Large intestine (tissue), 3 donors: ENCODE results near the gene COA1. TPM values are rescaled to one million over a fixed set of nuclear protein-coding genes. Genes with fewer than 3 reads are reported as not detected.
A peak's percentile ranks its signal among the peaks of the same experiment; 100 is the strongest.

ENCODE experiments used
- DNase-seq, 2 donors: peaks; one replicate each; pipeline versions ENCODE4 v3.0.0 to v3.0.0-alpha.2; 2013
- H3K27ac ChIP-seq: one replicate; pipeline ENCODE4 v1.5.1; 2013; ENCODE audit warnings: low read length
- H3K27me3 ChIP-seq: 2 replicates; pipeline ENCODE4 v1.6.1; 2013; ENCODE audit warnings: low read length; ENCODE audit not compliant: control insufficient read depth, insufficient read depth
- H3K36me3 ChIP-seq: 2 replicates; pipeline ENCODE4 v1.6.1; 2013; ENCODE audit warnings: low read length; ENCODE audit not compliant: control insufficient read depth, insufficient read depth
- H3K4me1 ChIP-seq: one replicate; pipeline ENCODE4 v1.6.1; 2013; ENCODE audit warnings: low read length; ENCODE audit not compliant: control insufficient read depth, insufficient read depth
- H3K4me3 ChIP-seq: one replicate; pipeline ENCODE4 v1.5.1; 2013; ENCODE audit warnings: low read length
- H3K9me3 ChIP-seq: one replicate; pipeline ENCODE4 v1.6.1; 2013; ENCODE audit warnings: mild to moderate bottlenecking, low read depth, low read length, moderate library complexity; ENCODE audit not compliant: control insufficient read depth
- WGBS: methylation state at CpG from one replicate; pipeline ENCODE4 v1.1.5; 2013; ENCODE audit warnings: low lambda C conversion rate; ENCODE audit not compliant: insufficient coverage; 5-methylcytosine and 5-hydroxymethylcytosine counted together
- polyA plus RNA-seq: library from polyadenylated mRNA; unstranded; fragments of 120-200 nt; gene quantifications from one replicate; pipeline ENCODE4 v1.2.1, GENCODE V29; 2013

Gene COA1
- polyA plus RNA-seq, 1 donor = 47.5 TPM

DNA sequence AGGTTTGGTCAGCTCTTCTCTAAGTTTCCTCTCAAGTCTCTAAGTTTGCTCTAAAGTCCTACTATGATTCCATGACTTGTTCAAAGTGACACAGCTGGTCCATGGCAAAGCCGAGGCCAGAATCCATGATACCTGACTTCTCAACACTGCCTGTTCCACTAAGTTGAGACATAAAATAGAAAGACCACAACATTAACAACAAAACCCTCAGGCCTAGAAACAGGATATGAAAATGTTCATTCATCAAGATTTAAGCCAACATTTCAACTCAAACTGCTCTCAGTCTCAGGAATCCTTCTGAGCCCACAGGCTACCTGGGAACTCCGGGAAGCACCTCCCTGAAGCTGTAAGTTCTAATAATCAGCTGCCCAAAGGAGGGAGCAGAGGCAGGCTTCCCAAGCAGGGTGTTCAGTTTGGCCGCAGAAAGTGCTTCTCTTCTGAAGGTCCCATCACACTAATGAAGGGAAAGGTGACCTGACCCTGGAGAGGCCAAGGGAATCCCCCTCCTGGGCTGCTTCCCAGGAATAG is 83.6 kb downstream of the COA1 start:
- H3K4me1 ChIP-seq = peaks cover 7% of the 10 kb centered on the region
- H3K9me3 ChIP-seq = no peaks in the 10 kb centered on the region
- no CpG with 5 or more reads among the region's 3 CpGs for WGBS
- H3K4me3 ChIP-seq = no peak overlapping the region
- H3K27ac ChIP-seq = no peak overlapping the region
- H3K27me3 ChIP-seq = no peaks in the 10 kb centered on the region
- DNase-seq = no peak
- H3K36me3 ChIP-seq = peaks cover 50% of the 10 kb centered on the region

- peaks cover 22% of the 10 kb centered on the region for H3K4me1 ChIP-seq
- no peak overlapping the region for H3K4me3 ChIP-seq
- H3K36me3 ChIP-seq = peaks cover 54% of the 10 kb centered on the region
- H3K27me3 ChIP-seq = no peaks in the 10 kb centered on the region
- H3K9me3 ChIP-seq = no peaks in the 10 kb centered on the region
- H3K27ac ChIP-seq = no peak overlapping the region
- no CpG with 5 or more reads among the region's 8 CpGs for WGBS
- no peak for DNase-seq
Observed at GRCh38 chr7:43643846-43644245, 85.5 kb downstream of the COA1 start.

- Histone ChIP-seq H3K9me3 (no peaks in the 10 kb centered on the region), H3K27ac (no peak overlapping the region), H3K27me3 (no peaks in the 10 kb centered on the region), H3K4me3 (no peak overlapping the region), H3K4me1 (peaks cover 22% of the 10 kb centered on the region), H3K36me3 (peaks cover 56% of the 10 kb centered on the region)
- no peak for DNase-seq
- no CpG with 5 or more reads among the region's 13 CpGs for WGBS
Observed at GRCh38 chr7:43642897-43643630, 86.3 kb downstream of the COA1 start.

DNA sequence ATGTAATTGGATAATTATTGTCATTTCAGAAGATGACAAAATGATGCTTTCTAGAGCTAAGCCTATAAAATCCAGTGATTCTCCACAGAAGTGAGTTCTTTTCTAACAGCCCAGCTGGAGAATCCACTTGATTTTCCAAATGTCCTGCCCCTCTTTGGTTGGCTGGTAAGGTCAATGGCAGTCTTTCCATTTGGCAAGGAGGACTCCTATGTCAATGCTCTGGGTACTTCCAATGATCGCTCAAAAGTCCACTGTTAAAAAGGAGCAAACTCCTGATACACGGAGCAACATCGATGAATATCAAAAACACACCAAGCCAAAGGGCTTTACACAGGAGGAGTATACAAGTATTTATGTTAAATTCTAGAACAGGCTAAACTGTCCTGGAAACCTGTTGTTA is 88.6 kb downstream of the COA1 start:
- H3K9me3 ChIP-seq = no peaks in the 10 kb centered on the region
- peaks cover 16% of the 10 kb centered on the region for H3K4me1 ChIP-seq
- H3K27me3 ChIP-seq = no peaks in the 10 kb centered on the region
- no CpG with 5 or more reads among the region's 3 CpGs for WGBS
- no peak for DNase-seq
- peak overlapping the region; percentile 29 for H3K27ac ChIP-seq
- peaks cover 56% of the 10 kb centered on the region for H3K36me3 ChIP-seq
- no peak overlapping the region for H3K4me3 ChIP-seq

- Histone ChIP-seq H3K27me3 (no peaks in the 10 kb centered on the region), H3K36me3 (peaks cover 55% of the 10 kb centered on the region), H3K9me3 (no peaks in the 10 kb centered on the region), H3K4me1 (peaks cover 16% of the 10 kb centered on the region), H3K27ac (peak overlapping the region; percentile 29), H3K4me3 (no peak overlapping the region)
- DNase-seq = peak; percentile 62 to 74
- WGBS = 100% methylated on average over 1 of the region's 6 CpGs
Observed at GRCh38 chr7:43639858-43640491, 89.3 kb downstream of the COA1 start.

DNA sequence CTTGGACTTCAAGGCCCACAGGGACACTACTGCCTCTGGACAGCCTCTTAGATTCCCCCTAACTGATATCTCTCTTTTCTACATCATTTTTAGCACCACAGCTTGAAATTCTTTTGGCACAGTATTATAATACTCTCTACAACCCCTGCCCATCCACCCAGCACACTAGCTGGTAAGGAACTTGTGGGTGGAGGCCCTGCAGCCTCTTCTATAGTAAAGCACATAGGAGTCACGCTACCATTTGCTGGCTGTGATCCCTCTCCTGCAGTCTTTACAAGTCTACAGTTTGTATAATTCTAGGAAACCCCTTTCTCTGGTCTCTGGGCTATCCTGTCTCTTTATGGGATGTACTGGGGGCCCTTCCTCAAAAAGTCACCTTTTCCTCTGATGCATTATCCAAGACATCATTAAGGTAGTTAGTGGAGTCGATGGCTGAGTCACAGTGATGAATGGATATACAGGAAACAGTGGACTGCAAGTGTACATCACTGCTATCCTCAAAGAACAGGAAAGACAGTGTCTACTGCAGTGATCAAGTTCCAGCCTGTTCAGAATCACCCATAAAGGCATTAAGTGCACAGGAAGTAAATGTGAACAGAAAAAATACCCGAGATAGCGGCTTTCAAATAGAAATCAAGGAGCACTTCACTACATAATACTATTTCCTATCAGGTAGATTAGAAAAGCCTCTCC is 92.1 kb downstream of the COA1 start:
- no peak for DNase-seq
- Histone ChIP-seq H3K27me3 (no peaks in the 10 kb centered on the region), H3K9me3 (no peaks in the 10 kb centered on the region), H3K36me3 (peaks cover 60% of the 10 kb centered on the region), H3K4me3 (no peak overlapping the region), H3K4me1 (peaks cover 16% of the 10 kb centered on the region), H3K27ac (no peak overlapping the region)
- WGBS = 93% methylated on average over 2 of the region's 4 CpGs

- no peaks in the 10 kb centered on the region for H3K9me3 ChIP-seq
- no peak overlapping the region for H3K27ac ChIP-seq
- no peak overlapping the region for H3K4me3 ChIP-seq
- H3K27me3 ChIP-seq = no peaks in the 10 kb centered on the region
- H3K36me3 ChIP-seq = peaks cover 65% of the 10 kb centered on the region
- peaks cover 16% of the 10 kb centered on the region for H3K4me1 ChIP-seq
- 100% methylated on average over 1 of the region's 6 CpGs for WGBS
- DNase-seq = no peak
Observed at GRCh38 chr7:43636093-43636492, 93.2 kb downstream of the COA1 start.

GRCh38 chr7:43634384-43634783 is 94.9 kb downstream of the COA1 start:
- WGBS = no CpG with 5 or more reads among the region's 2 CpGs
- H3K36me3 ChIP-seq = peaks cover 58% of the 10 kb centered on the region

DNA sequence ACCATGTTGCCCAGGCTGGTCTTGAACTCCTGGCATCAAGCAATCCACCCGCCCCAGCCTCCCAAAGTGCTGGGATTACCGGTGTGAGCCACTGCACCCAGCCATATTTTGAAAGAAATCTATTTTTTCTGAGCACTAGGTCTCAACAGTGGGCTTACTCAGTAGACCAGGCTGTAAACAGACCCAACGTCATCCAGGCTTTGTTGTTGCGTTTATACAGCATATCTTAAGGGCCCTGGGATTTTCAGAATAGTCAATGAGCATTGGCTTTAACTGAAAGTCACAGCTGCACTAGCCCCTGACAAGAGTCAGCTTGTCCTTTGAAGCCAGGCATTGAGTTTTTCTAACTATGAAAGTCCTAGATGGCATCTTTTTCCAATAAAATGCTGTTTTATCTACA is 96.6 kb downstream of the COA1 start:
- no peak for DNase-seq
- WGBS = 100% methylated on average over 1 of the region's 4 CpGs
- H3K36me3 ChIP-seq = peaks cover 53% of the 10 kb centered on the region

More at GRCh38 chr7:43634384-43634783, 94.9 kb downstream of the COA1 start:
- Histone ChIP-seq H3K27me3 (no peaks in the 10 kb centered on the region), H3K9me3 (no peaks in the 10 kb centered on the region), H3K4me3 (no peak overlapping the region), H3K4me1 (peaks cover 2% of the 10 kb centered on the region), H3K27ac (no peak overlapping the region)
- DNase-seq = no peak

DNA sequence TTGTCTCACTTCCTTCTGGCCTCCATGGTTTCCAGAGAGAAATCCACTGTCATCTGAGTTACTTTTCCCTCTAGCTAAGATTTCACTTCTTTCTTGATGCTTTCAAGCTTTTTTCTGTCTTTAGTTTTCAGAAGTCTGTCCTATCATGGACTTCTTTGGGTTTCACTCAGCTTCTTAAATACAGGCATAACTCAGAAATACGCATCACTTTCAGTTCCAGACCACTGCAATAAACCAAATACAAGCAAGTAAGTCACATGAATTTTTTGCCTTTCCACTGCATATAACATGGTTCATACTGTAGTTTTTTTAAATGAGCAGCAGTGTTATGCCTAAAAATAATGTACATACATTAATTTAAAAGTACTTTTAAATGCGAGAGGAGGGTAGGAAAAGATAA is 97.8 kb downstream of the COA1 start:
- DNase-seq = no peak
- Histone ChIP-seq H3K9me3 (no peaks in the 10 kb centered on the region), H3K36me3 (peaks cover 41% of the 10 kb centered on the region), H3K27ac (no peak overlapping the region), H3K4me1 (no peaks in the 10 kb centered on the region), H3K4me3 (no peak overlapping the region), H3K27me3 (no peaks in the 10 kb centered on the region)
- WGBS = no CpG with 5 or more reads among the region's 2 CpGs

More for the DNA sequence above, 96.6 kb downstream of the COA1 start:
- no peaks in the 10 kb centered on the region for H3K9me3 ChIP-seq
- no peak overlapping the region for H3K4me3 ChIP-seq
- no peak overlapping the region for H3K27ac ChIP-seq
- no peaks in the 10 kb centered on the region for H3K27me3 ChIP-seq
- no peaks in the 10 kb centered on the region for H3K4me1 ChIP-seq
